ENCODE measurements around the gene SLC41A3. TPM values are rescaled to one million over a fixed set of nuclear protein-coding genes. Genes with fewer than 3 reads are reported as not detected.

SLC41A3 gene
- total RNA-seq, 1 experiment from 2014 or later, result 35.5 TPM

DNA sequence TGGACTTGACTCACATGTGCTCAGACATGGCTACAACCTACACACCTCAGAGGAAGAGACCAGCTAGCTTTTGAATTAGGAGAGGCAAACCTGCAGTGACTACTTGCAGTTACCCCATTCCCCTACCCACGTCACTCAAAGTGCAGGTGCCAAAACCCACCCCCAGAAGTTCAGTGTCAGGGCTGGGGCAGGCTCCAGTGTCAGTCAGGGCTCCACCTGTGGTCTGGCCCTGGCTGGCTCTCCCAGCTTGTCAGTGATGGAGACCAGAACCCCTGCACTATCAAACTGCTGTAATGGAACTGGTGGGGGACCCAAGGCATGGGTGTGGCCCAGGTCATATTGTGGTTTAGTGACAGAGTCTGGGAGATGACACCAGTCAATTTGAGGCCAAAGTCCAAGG is 32.6 kb upstream of the SLC41A3 start:
- Histone ChIP-seq H2BK20ac (ENCODE audit: low read depth, low read length, poor library complexity, severe bottlenecking) (no peak overlapping the region), H3K9ac (ENCODE audit: extremely low read depth, insufficient read length, low read length) (no peak overlapping the region), H3T11ph (ENCODE audit: low read length) (no peak overlapping the region), H2BK5ac (ENCODE audit: insufficient read length, low read length) (no peak overlapping the region), H2AK5ac (ENCODE audit: insufficient read length, low read length) (no peak overlapping the region), H3K4me2 (ENCODE audit: insufficient read depth, insufficient read length, low read length) (no peak overlapping the region), H2BK12ac (ENCODE audit: insufficient read length, low read depth, low read length) (no peak overlapping the region), H3K79me1 (ENCODE audit: insufficient read depth, low read depth, low read length, poor library complexity, severe bottlenecking) (no peaks in the 10 kb centered on the region), H4K91ac (ENCODE audit: insufficient read length, low read depth, low read length) (no peak overlapping the region), H2AFZ (ENCODE audit: low read length) (no peak overlapping the region), H3K56ac (ENCODE audit: insufficient read length, low read depth, low read length) (no peak overlapping the region), H3K79me2 (ENCODE audit: insufficient read depth, low read length) (no peaks in the 10 kb centered on the region), H3K14ac (ENCODE audit: insufficient read depth, low read length) (no peak overlapping the region; the same call in 1 of the 2 replicates), H4K5ac (ENCODE audit: insufficient read length, low read depth, low read length) (no peak overlapping the region), H3K4ac (ENCODE audit: low read depth, low read length) (no peak overlapping the region), H3K27me3 (ENCODE audit: insufficient read depth, low read length) (no peaks in the 10 kb centered on the region), H2BK120ac (ENCODE audit: low read depth, low read length, poor library complexity, severe bottlenecking) (no peak overlapping the region), H3K9me3 (ENCODE audit: control insufficient read depth, low read depth, low read length) (no peaks in the 10 kb centered on the region), H3K23me2 (ENCODE audit: insufficient read length, low read depth, low read length, poor library complexity, severe bottlenecking) (no peaks in the 10 kb centered on the region), H2BK15ac (ENCODE audit: low read depth, low read length) (no peak overlapping the region), H3K27ac (ENCODE audit: insufficient read length, low read depth, low read length) (no peak overlapping the region), H3K4me1 (ENCODE audit: insufficient read depth, low read length) (no peaks in the 10 kb centered on the region), H3K18ac (ENCODE audit: insufficient read length, low read depth, low read length) (no peak overlapping the region), H4K8ac (replicated peaks; ENCODE audit: insufficient read length, low read depth, low read length) (no peak overlapping the region), H3K23ac (ENCODE audit: insufficient read length, low read depth, low read length) (no peak overlapping the region), H4K20me1 (ENCODE audit: control insufficient read depth, insufficient read depth, insufficient read length) (no peaks in the 10 kb centered on the region)
- Mint-ChIP-seq H3K36me3 (ENCODE audit: insufficient read depth in 1 of 3, low read depth in 3 of 3) (no peaks in the 10 kb centered on the region), H3K27me3 (ENCODE audit: low read depth) (peaks cover 12% of the 10 kb centered on the region), H3K9me3 (no peaks in the 10 kb centered on the region), H3K4me1 (no peaks in the 10 kb centered on the region), H3K4me3 (no peak overlapping the region), H3K27ac (no peak overlapping the region)
- DNase-seq, result no peak
- no peak for TF ChIP-seq CTCF (conservative IDR thresholded peaks at IDR 0.05)
- WGBS (ENCODE audit: extremely low coverage, insufficient read length, low lambda C conversion rate), result no CpG with 5 or more reads among the region's 1 CpG
